ENCODE data around the gene NSMCE3. TPM values are rescaled to one million over a fixed set of nuclear protein-coding genes. Genes with fewer than 3 reads are reported as not detected.

Gene NSMCE3
- polyA plus RNA-seq, 1 donor from 2014 or later: 15.1 TPM

GRCh38 chr15:29299331-29299730 lies 29.7 kb upstream of the NSMCE3 start:
- Histone ChIP-seq H3K4me2 (ENCODE audit: low read length) (no peak overlapping the region), H3K9me3 (ENCODE audit: low read length) (no peaks in the 10 kb centered on the region), H3K79me2 (replicated peaks; ENCODE audit: insufficient read depth, low read length) (no peaks in the 10 kb centered on the region), H3K9ac (ENCODE audit: low read length) (no peak overlapping the region), H2AFZ (ENCODE audit: low read depth, low read length) (no peak overlapping the region), H3K36me3 (ENCODE audit: insufficient read depth, low read length) (no peaks in the 10 kb centered on the region), H3K4me3 (ENCODE audit: low read length) (no peak overlapping the region), H3F3A (ENCODE audit: insufficient read depth, low read length, poor library complexity, severe bottlenecking) (no peaks in the 10 kb centered on the region), H3K27ac (ENCODE audit: low read length) (no peak overlapping the region), H3K27me3 (ENCODE audit: insufficient read depth, low read depth, low read length) (no peaks in the 10 kb centered on the region), H4K20me1 (ENCODE audit: insufficient read depth) (no peaks in the 10 kb centered on the region), H3K9me2 (ENCODE audit: insufficient read depth, low read length) (no peaks in the 10 kb centered on the region)
- TF ChIP-seq, protein P1, sequence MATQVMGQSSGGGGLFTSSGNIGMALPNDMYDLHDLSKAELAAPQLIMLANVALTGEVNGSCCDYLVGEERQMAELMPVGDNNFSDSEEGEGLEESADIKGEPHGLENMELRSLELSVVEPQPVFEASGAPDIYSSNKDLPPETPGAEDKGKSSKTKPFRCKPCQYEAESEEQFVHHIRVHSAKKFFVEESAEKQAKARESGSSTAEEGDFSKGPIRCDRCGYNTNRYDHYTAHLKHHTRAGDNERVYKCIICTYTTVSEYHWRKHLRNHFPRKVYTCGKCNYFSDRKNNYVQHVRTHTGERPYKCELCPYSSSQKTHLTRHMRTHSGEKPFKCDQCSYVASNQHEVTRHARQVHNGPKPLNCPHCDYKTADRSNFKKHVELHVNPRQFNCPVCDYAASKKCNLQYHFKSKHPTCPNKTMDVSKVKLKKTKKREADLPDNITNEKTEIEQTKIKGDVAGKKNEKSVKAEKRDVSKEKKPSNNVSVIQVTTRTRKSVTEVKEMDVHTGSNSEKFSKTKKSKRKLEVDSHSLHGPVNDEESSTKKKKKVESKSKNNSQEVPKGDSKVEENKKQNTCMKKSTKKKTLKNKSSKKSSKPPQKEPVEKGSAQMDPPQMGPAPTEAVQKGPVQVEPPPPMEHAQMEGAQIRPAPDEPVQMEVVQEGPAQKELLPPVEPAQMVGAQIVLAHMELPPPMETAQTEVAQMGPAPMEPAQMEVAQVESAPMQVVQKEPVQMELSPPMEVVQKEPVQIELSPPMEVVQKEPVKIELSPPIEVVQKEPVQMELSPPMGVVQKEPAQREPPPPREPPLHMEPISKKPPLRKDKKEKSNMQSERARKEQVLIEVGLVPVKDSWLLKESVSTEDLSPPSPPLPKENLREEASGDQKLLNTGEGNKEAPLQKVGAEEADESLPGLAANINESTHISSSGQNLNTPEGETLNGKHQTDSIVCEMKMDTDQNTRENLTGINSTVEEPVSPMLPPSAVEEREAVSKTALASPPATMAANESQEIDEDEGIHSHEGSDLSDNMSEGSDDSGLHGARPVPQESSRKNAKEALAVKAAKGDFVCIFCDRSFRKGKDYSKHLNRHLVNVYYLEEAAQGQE (IDR thresholded peaks at IDR 0.05; ENCODE audit: borderline replicate concordance): no peak
- no peak for TF ChIP-seq TAF1 (IDR thresholded peaks at IDR 0.05; ENCODE audit: low read depth)
- no peak for TF ChIP-seq RAD21 (conservative IDR thresholded peaks at IDR 0.05)
- TF ChIP-seq MXI1 (conservative IDR thresholded peaks at IDR 0.05; ENCODE audit: poor library complexity, severe bottlenecking): no peak
- no peak for TF ChIP-seq SMC3 (conservative IDR thresholded peaks at IDR 0.05; ENCODE audit: poor library complexity)
- no peak for TF ChIP-seq CTCF (IDR thresholded peaks at IDR 0.05; ENCODE audit: poor library complexity, severe bottlenecking)
- no peak for TF ChIP-seq POLR2AphosphoS5 (IDR thresholded peaks at IDR 0.05)
- no peak for TF ChIP-seq EP300 (conservative IDR thresholded peaks at IDR 0.05; ENCODE audit: poor library complexity, severe bottlenecking)
- no peak for TF ChIP-seq EZH2 (IDR thresholded peaks at IDR 0.05; ENCODE audit: borderline replicate concordance, insufficient read depth, low read length, poor library complexity, severe bottlenecking)

DNA sequence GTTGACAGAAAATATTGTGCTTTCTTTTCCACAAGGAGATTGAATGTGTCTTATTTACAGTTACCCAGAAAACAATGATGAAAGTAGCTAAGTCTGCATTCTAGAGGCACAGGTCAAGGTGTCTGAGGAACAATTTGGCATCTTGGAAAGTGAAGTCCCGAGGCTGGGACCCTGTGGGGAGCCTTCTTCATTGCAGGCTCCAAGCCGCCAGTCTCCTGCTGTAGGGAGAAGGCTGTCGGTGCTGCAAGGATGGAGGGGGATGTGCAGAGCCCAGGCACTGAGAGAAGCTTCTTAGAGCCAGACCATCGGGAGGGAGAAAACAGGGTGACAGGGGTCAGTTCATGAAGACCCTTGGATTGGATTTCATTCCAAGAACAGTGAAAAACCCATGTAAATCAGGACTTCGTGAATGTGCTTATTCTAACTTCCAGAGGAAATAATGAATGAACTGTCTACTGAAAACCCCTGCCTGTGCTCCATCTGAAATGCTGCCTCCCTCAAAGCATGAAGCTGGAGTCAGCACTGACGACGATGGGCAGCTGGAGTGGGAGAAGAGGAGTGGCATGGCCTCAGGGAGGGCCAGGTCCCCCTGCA lies 25.2 kb upstream of the NSMCE3 start:
- no peaks in the 10 kb centered on the region for H4K20me1 ChIP-seq (ENCODE audit: insufficient read depth)
- no peaks in the 10 kb centered on the region for H3K79me2 ChIP-seq (replicated peaks; ENCODE audit: insufficient read depth, low read length)
- no peak for TF ChIP-seq SMC3 (conservative IDR thresholded peaks at IDR 0.05; ENCODE audit: poor library complexity)
- no peak for TF ChIP-seq TAF1 (IDR thresholded peaks at IDR 0.05; ENCODE audit: low read depth)
- TF ChIP-seq, protein P1 (IDR thresholded peaks at IDR 0.05; ENCODE audit: borderline replicate concordance): no peak
- no peak for TF ChIP-seq EZH2 (IDR thresholded peaks at IDR 0.05; ENCODE audit: borderline replicate concordance, insufficient read depth, low read length, poor library complexity, severe bottlenecking)
- no peak for TF ChIP-seq MXI1 (conservative IDR thresholded peaks at IDR 0.05; ENCODE audit: poor library complexity, severe bottlenecking)
- TF ChIP-seq CTCF (IDR thresholded peaks at IDR 0.05; ENCODE audit: poor library complexity, severe bottlenecking): no peak
- no peak for TF ChIP-seq RAD21 (conservative IDR thresholded peaks at IDR 0.05)
- no peak for TF ChIP-seq POLR2AphosphoS5 (IDR thresholded peaks at IDR 0.05)
- no peak for TF ChIP-seq EP300 (conservative IDR thresholded peaks at IDR 0.05; ENCODE audit: poor library complexity, severe bottlenecking)
- H3K9me3 ChIP-seq (ENCODE audit: low read length): no peaks in the 10 kb centered on the region
- H3K27me3 ChIP-seq (ENCODE audit: insufficient read depth, low read depth, low read length): no peaks in the 10 kb centered on the region
- H2AFZ ChIP-seq (ENCODE audit: low read depth, low read length): no peak overlapping the region
- no peak overlapping the region for H3K27ac ChIP-seq (ENCODE audit: low read length)
- no peak overlapping the region for H3K4me2 ChIP-seq (ENCODE audit: low read length)
- no peak overlapping the region for H3K4me3 ChIP-seq (ENCODE audit: low read length)
- no peak overlapping the region for H3K9ac ChIP-seq (ENCODE audit: low read length)
- no peaks in the 10 kb centered on the region for H3K36me3 ChIP-seq (ENCODE audit: insufficient read depth, low read length)
- H3K9me2 ChIP-seq (ENCODE audit: insufficient read depth, low read length): no peaks in the 10 kb centered on the region
- H3F3A ChIP-seq (ENCODE audit: insufficient read depth, low read length, poor library complexity, severe bottlenecking): no peaks in the 10 kb centered on the region
